ENCODE measurements around the gene C10orf95. TPM values are rescaled to one million over a fixed set of nuclear protein-coding genes. Genes with fewer than 3 reads are reported as not detected.
"Not testable (repeated sequence)": the region's sequence is repeated elsewhere in the genome, so short reads cannot be mapped to it uniquely, and the experiment has no call there.

Gene C10orf95
- total RNA-seq, 1 donor from 2014 or later, result not detected

DNA sequence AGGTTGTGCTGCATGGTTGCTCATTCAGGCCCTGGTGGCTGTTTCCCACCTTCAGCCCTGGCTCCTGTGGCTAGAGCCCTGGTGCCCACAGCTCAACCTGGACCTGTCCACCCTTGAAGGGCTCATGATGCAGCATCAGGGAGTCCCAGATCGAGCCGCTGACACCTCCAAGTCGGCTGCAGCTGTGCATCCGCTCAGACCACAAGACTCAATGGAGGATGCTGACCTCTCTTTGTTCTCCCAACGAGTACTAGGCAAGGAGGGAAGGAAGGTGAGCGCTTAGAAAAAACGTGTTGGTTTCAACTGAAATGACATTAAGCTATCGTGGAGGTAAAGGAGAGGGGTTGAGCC lies 9.5 kb upstream of the C10orf95 start:
- Mint-ChIP-seq H3K36me3 (ENCODE audit: unreplicated experiment) (no peaks in the 10 kb centered on the region), H3K9me3 (ENCODE audit: unreplicated experiment) (peaks cover 14% of the 10 kb centered on the region), H3K4me3 (ENCODE audit: unreplicated experiment) (peak overlapping the region; percentile 97), H3K27me3 (ENCODE audit: unreplicated experiment) (peaks cover 4% of the 10 kb centered on the region), H3K27ac (ENCODE audit: unreplicated experiment) (peak overlapping the region; percentile 93), H3K4me1 (ENCODE audit: low read depth, unreplicated experiment) (peaks cover 23% of the 10 kb centered on the region)
- DNase-seq, result no peak
- TF ChIP-seq, protein P1, sequence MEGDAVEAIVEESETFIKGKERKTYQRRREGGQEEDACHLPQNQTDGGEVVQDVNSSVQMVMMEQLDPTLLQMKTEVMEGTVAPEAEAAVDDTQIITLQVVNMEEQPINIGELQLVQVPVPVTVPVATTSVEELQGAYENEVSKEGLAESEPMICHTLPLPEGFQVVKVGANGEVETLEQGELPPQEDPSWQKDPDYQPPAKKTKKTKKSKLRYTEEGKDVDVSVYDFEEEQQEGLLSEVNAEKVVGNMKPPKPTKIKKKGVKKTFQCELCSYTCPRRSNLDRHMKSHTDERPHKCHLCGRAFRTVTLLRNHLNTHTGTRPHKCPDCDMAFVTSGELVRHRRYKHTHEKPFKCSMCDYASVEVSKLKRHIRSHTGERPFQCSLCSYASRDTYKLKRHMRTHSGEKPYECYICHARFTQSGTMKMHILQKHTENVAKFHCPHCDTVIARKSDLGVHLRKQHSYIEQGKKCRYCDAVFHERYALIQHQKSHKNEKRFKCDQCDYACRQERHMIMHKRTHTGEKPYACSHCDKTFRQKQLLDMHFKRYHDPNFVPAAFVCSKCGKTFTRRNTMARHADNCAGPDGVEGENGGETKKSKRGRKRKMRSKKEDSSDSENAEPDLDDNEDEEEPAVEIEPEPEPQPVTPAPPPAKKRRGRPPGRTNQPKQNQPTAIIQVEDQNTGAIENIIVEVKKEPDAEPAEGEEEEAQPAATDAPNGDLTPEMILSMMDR (IDR thresholded peaks at IDR 0.05; ENCODE audit: partially characterized antibody, unreplicated experiment), result no peak

DNA sequence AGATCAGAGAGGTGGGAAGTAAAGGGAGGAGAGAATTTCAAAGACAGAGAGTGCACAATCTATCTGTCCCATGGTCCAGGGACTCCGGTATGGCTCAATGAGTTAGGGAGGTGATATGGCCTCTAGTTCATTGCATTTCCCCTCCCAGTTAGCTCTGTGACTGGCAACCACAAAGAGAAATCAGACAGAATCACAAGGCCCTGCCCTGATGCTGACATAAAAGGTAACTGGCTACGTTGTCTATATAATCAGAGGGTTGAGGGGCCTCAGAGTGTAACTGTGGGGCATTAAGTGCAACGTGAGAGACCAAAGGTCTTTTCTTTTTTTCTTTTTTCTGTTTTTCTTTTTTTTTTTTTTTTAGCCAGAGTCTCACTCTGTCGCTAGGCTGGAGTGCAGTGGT lies 7.3 kb upstream of the C10orf95 start:
- H3K27me3 Mint-ChIP-seq (ENCODE audit: unreplicated experiment), result peaks cover 4% of the 10 kb centered on the region
- H3K9me3 Mint-ChIP-seq (ENCODE audit: unreplicated experiment), result peaks cover 14% of the 10 kb centered on the region
- no peak overlapping the region for H3K27ac Mint-ChIP-seq (ENCODE audit: unreplicated experiment)
- no peak overlapping the region for H3K4me3 Mint-ChIP-seq (ENCODE audit: unreplicated experiment)
- TF ChIP-seq, protein P1 (IDR thresholded peaks at IDR 0.05; ENCODE audit: partially characterized antibody, unreplicated experiment), result no peak
- H3K36me3 Mint-ChIP-seq (ENCODE audit: unreplicated experiment), result no peaks in the 10 kb centered on the region
- DNase-seq, result no peak
- H3K4me1 Mint-ChIP-seq (ENCODE audit: low read depth, unreplicated experiment), result peaks cover 26% of the 10 kb centered on the region

DNA sequence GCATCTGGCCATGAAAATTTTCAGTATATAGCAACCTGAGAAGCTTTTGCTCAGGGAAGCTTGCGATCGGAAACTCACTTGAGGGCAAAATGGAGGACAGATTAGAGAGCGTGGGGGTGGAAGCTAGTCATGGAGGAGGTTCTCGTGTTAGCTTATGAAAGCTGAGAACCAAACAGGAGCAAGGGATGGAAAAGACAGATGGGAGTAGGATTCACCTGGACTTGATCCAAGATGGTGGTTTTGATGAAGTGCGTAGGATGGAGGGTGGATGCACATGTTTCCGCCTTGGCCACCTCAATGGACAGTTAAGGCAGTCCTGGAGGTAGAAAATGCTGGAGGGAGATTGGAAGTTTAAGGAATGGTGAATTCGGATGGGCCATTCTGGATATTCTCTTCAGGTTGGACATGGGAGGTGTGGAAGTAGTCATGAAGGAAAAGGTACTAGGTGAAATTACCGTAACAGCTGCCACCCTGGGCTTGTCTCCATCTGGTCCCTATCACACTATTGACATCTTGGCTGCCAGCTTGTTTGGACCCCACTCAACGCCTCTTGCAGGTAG lies 6.3 kb upstream of the C10orf95 start:
- TF ChIP-seq, protein P1 (IDR thresholded peaks at IDR 0.05; ENCODE audit: partially characterized antibody, unreplicated experiment), result no peak
- H3K27ac Mint-ChIP-seq (ENCODE audit: unreplicated experiment), result no peak overlapping the region
- H3K27me3 Mint-ChIP-seq (ENCODE audit: unreplicated experiment), result peaks cover 4% of the 10 kb centered on the region
- no peaks in the 10 kb centered on the region for H3K36me3 Mint-ChIP-seq (ENCODE audit: unreplicated experiment)
- peaks cover 10% of the 10 kb centered on the region for H3K9me3 Mint-ChIP-seq (ENCODE audit: unreplicated experiment)
- H3K4me3 Mint-ChIP-seq (ENCODE audit: unreplicated experiment), result no peak overlapping the region
- H3K4me1 Mint-ChIP-seq (ENCODE audit: low read depth, unreplicated experiment), result peaks cover 21% of the 10 kb centered on the region
- DNase-seq, result no peak

DNA sequence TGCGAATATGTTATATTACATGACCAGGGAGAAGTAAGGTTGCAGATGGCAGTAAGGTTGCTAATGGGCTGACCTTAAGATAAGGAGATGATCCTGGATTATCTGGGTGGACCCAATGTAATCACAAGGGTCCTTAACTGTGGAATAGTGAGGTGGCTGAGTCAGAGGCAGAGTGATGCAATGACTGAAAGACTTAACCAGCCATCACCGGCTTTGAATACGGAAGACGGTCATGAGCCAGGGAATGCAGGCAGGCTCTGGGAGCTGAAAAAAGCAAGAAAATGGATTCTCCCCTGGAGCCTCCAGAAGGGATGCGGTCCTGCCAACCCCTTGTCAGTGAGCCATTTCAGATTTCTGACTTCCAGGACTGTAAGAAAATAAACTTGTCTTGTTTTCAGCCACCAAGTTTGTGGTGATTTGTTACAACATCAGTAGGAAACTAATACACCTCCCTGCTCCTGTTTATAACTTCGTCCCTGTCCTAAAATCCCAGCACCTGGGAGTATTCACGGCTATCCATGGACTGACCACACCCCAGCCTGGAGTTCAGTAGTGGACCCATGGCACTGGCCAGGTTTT lies 4.6 kb upstream of the C10orf95 start:
- H3K4me1 Mint-ChIP-seq (ENCODE audit: low read depth, unreplicated experiment), result peaks cover 10% of the 10 kb centered on the region
- no peak overlapping the region for H3K4me3 Mint-ChIP-seq (ENCODE audit: unreplicated experiment)
- H3K36me3 Mint-ChIP-seq (ENCODE audit: unreplicated experiment), result no peaks in the 10 kb centered on the region
- DNase-seq, result no peak
- TF ChIP-seq, protein P1 (IDR thresholded peaks at IDR 0.05; ENCODE audit: partially characterized antibody, unreplicated experiment), result no peak
- H3K27me3 Mint-ChIP-seq (ENCODE audit: unreplicated experiment), result no peaks in the 10 kb centered on the region
- H3K9me3 Mint-ChIP-seq (ENCODE audit: unreplicated experiment), result peaks cover 2% of the 10 kb centered on the region
- no peak overlapping the region for H3K27ac Mint-ChIP-seq (ENCODE audit: unreplicated experiment)

DNA sequence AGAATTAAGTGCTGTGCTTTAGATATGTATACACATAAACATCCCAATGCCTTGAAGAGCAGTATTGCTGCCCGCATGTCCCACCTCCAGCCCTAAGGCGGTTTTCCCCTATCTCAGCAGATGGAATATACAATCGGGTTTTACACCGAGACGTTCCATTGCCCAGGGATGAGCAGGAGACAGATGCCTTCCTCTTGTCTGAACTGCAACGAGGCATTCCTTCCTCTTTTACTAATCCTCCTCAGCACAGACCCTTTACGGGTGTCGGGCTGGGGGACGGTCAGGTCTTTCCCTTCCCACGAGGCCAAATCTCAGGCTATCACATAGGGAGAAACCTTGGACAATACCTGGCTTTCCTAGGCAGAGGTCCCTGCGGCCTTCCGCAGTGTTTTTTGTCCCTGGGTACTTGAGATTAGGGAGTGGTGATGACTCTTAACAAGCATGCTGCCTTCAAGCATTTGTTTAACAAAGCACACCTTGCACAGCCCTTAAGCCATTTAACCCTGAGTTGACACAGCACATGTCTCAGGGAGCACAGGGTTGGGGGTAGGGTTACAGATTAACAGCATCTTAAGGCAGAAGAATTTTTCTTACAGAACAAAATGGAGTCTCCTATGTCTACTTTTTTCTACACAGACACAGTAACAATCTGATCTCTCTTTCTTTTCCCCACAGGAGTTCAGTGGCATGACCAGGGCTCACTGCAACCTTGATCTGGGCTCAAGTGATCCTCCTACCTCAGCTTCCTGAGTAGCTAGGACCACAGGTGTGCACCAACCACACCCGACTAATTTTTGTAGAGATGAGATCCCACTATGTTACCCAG lies 3.5 kb upstream of the C10orf95 start:
- Mint-ChIP-seq H3K4me3 (ENCODE audit: unreplicated experiment) (peak overlapping the region; percentile 49), H3K27ac (ENCODE audit: unreplicated experiment) (peak overlapping the region; percentile 17)
- not testable (repeated sequence) for DNase-seq; H3K27me3 Mint-ChIP-seq (ENCODE audit: unreplicated experiment); H3K4me1 Mint-ChIP-seq (ENCODE audit: low read depth, unreplicated experiment); H3K9me3 Mint-ChIP-seq (ENCODE audit: unreplicated experiment); H3K36me3 Mint-ChIP-seq (ENCODE audit: unreplicated experiment)

Data from glutamatergic neuron (in vitro differentiated cells).